Right renal pelvis (tissue), 4 donors: ENCODE measurements around the gene RGS7. TPM values are rescaled to one million over a fixed set of nuclear protein-coding genes. Genes with fewer than 3 reads are reported as not detected.

Experiments
- DNase-seq, 4 donors: peaks; one replicate each; pipeline ENCODE4 v3.0.0-alpha.2; 2013; ENCODE audit warnings: low read depth in 4 of 4, low spot score in 3 of 4, missing footprints in 1 of 4
- polyA plus RNA-seq, 4 donors: library from polyadenylated mRNA; unstranded; fragments of 120-200 nt; gene quantifications; one replicate each; pipeline ENCODE4 v1.2.1, GENCODE V29; 2013; ENCODE audit not compliant: insufficient read length in 4 of 4

The RGS7 gene
- polyA plus RNA-seq, 4 donors: 5.3 to 6.5 (median 6.2) TPM

GRCh38 chr1:240876071-240876470, 480.9 kb downstream of the RGS7 start:
- no peak for DNase-seq

- DNase-seq: no peak
Measured at GRCh38 chr1:240869071-240869470, 487.9 kb downstream of the RGS7 start.

GRCh38 chr1:240866724-240867123, 490.3 kb downstream of the RGS7 start:
- DNase-seq: no peak

GRCh38 chr1:240860023-240860422, 497.0 kb downstream of the RGS7 start:
- no peak for DNase-seq

- no peak for DNase-seq
Measured at GRCh38 chr1:240854367-240854766, 502.6 kb downstream of the RGS7 start.

GRCh38 chr1:240847325-240847724, 509.7 kb downstream of the RGS7 start:
- no peak for DNase-seq

- DNase-seq: no peak
Measured at GRCh38 chr1:240844486-240844885, 512.5 kb downstream of the RGS7 start.

- no peak for DNase-seq
Measured at GRCh38 chr1:240843798-240844197, 513.2 kb downstream of the RGS7 start.

- DNase-seq: no peak
Measured at GRCh38 chr1:240836271-240836670, 520.7 kb downstream of the RGS7 start.

- DNase-seq: no peak
Measured at GRCh38 chr1:240835291-240835690, 521.7 kb downstream of the RGS7 start.

GRCh38 chr1:240833075-240833474, 523.9 kb downstream of the RGS7 start:
- DNase-seq: no peak

GRCh38 chr1:240831922-240832321, 525.1 kb downstream of the RGS7 start:
- DNase-seq: no peak

GRCh38 chr1:240831191-240831631, 525.8 kb downstream of the RGS7 start:
- DNase-seq: peak in 1 of 4 donors; percentile 3

- DNase-seq: no peak
Measured at GRCh38 chr1:240829487-240829886, 527.5 kb downstream of the RGS7 start.

- DNase-seq: no peak
Measured at GRCh38 chr1:240827786-240828185, 529.2 kb downstream of the RGS7 start.

GRCh38 chr1:240824238-240824637, 532.8 kb downstream of the RGS7 start:
- DNase-seq: no peak

- no peak for DNase-seq
Measured at GRCh38 chr1:240823357-240823756, 533.6 kb downstream of the RGS7 start.

- no peak for DNase-seq
Measured at GRCh38 chr1:240821925-240822324, 535.1 kb downstream of the RGS7 start.

- DNase-seq: no peak
Measured at GRCh38 chr1:240820816-240821215, 536.2 kb downstream of the RGS7 start.

GRCh38 chr1:240816472-240816871, 540.5 kb downstream of the RGS7 start:
- no peak for DNase-seq

- DNase-seq: no peak
Measured at GRCh38 chr1:240813720-240814119, 543.3 kb downstream of the RGS7 start.

GRCh38 chr1:240811256-240811655, 545.7 kb downstream of the RGS7 start:
- no peak for DNase-seq

- no peak for DNase-seq
Measured at GRCh38 chr1:240808381-240808780, 548.6 kb downstream of the RGS7 start.
